Endothelial cell of umbilical vein (primary cell): ENCODE measurements around the gene PPFIA1. TPM values are rescaled to one million over a fixed set of nuclear protein-coding genes. Genes with fewer than 3 reads are reported as not detected.

ENCODE experiments used
- BruUV-seq: library from RNA; stranded (reverse); fragments of 400-500 nt; replicated peaks from 2 replicates; lab custom pipeline; 2021; lab: Mats Ljungman, UMichigan
- CTCF ChIA-PET: fragments of 300-600, 350-600 bp; sonication (Branson Sonifier 250); formaldehyde crosslinking; loops from one replicate; lab custom pipeline; 2021; ENCODE audit warnings: antibody characterized with exemption, inconsistent platforms; lab: Charles Lee
- POLR2A ChIA-PET: fragments of 300-600, 350-600 bp; sonication (Branson Sonifier 250); formaldehyde crosslinking; loops from one replicate; lab custom pipeline; 2021; ENCODE audit warnings: antibody characterized with exemption, inconsistent platforms; lab: Charles Lee
- DNase-seq: peaks from one replicate; pipeline ENCODE4 v3.0.0-alpha.2; 2011; ENCODE audit warnings: low read depth, low spot score
- FAIRE-seq: peaks from 2 replicates; lab custom pipeline; 2011; peaks lifted over from hg19 to GRCh38; lab: Jason Lieb, UNC
- H2AFZ ChIP-seq: 2 replicates; pipeline ENCODE4 v1.6.0; 2012; ENCODE audit warnings: low read depth, low read length, control low read depth, inconsistent platforms
- H3K27ac ChIP-seq: 2 replicates; pipeline ENCODE4 v1.5.1; 2011; ENCODE audit warnings: low read depth, mild to moderate bottlenecking, control low read depth, low read length, moderate library complexity; ENCODE audit not compliant: insufficient read depth
- H3K27me3 ChIP-seq, 2 experiments: 2 replicates each; pipeline versions ENCODE4 v1.6.0 to v1.6.1; 2011; ENCODE audit warnings: low read length in 2 of 2, mixed read lengths in 1 of 2; ENCODE audit not compliant: control insufficient read depth in 2 of 2, insufficient read depth in 2 of 2
- H3K36me3 ChIP-seq, 2 experiments: 2 replicates in 1 of 2; 3 replicates in 1 of 2; pipeline ENCODE4 v1.5.1; 2011; ENCODE audit warnings: low read length in 2 of 2, mild to moderate bottlenecking in 1 of 2, moderate library complexity in 1 of 2; ENCODE audit not compliant: control insufficient read depth in 2 of 2, insufficient read depth in 2 of 2; ENCODE audit errors: extremely low read depth in 1 of 2
- H3K4me1 ChIP-seq: 3 replicates; pipeline ENCODE4 v1.5.1; 2011; ENCODE audit warnings: mild to moderate bottlenecking, low read length; ENCODE audit not compliant: control insufficient read depth, insufficient read depth; ENCODE audit errors: extremely low read depth
- H3K4me2 ChIP-seq: 2 replicates; pipeline ENCODE4 v1.6.1; 2011; ENCODE audit warnings: low read length, control low read depth, mixed read lengths; ENCODE audit not compliant: insufficient read depth
- H3K4me3 ChIP-seq, 3 experiments: fragments of 200-600 bp in 1 of 3; sonication (generic), shearing (Covaris generic) in 1 of 3; replicated peaks in 1 of 3; 2 replicates each; pipeline ENCODE4 v1.5.1; 2011 to 2016; ENCODE audit warnings: control low read depth in 3 of 3, low read length in 3 of 3, mild to moderate bottlenecking in 2 of 3, inconsistent platforms in 1 of 3, low read depth in 1 of 3, moderate library complexity in 1 of 3; ENCODE audit not compliant: insufficient read depth in 1 of 3
- H3K79me2 ChIP-seq: 2 replicates; pipeline ENCODE4 v1.6.0; 2012; ENCODE audit warnings: low read length, inconsistent platforms; ENCODE audit not compliant: control insufficient read depth, insufficient read depth
- H3K9ac ChIP-seq: replicated peaks from 2 replicates; pipeline ENCODE3; 2011; ENCODE audit warnings: low read length, control low read depth; ENCODE audit not compliant: insufficient read depth; ENCODE audit errors: extremely low read depth
- H3K9me1 ChIP-seq: replicated peaks from 3 replicates; pipeline ENCODE4 v1.6.0; 2011; ENCODE audit warnings: mild to moderate bottlenecking, low read length; ENCODE audit not compliant: control insufficient read depth, insufficient read depth; ENCODE audit errors: extremely low read depth
- H3K9me3 ChIP-seq: replicated peaks from 2 replicates; pipeline ENCODE4 v1.5.1; 2012; ENCODE audit warnings: low read length, inconsistent platforms; ENCODE audit not compliant: control insufficient read depth, insufficient read depth
- H4K20me1 ChIP-seq: replicated peaks from 2 replicates; pipeline ENCODE3; 2011; ENCODE audit warnings: mild to moderate bottlenecking, low read length; ENCODE audit not compliant: control insufficient read depth, insufficient read depth; ENCODE audit errors: extremely low read depth
- EZH2 ChIP-seq: IDR thresholded peaks from 2 replicates; pipeline ENCODE4 v1.6.1; 2012; ENCODE audit warnings: borderline replicate concordance, low read depth, mild to moderate bottlenecking, moderate library complexity, low read length, inconsistent platforms; ENCODE audit not compliant: severe bottlenecking
- FOS ChIP-seq: IDR thresholded peaks from 2 replicates; pipeline ENCODE4 v1.6.1; 2011; ENCODE audit warnings: mild to moderate bottlenecking, low read length, moderate library complexity, borderline replicate concordance; ENCODE audit not compliant: insufficient read depth
- MYC ChIP-seq: IDR thresholded peaks from one replicate; pipeline ENCODE4 v1.6.1; 2011; ENCODE audit warnings: mild to moderate bottlenecking, low read depth, low read length
- POLR2A ChIP-seq: IDR thresholded peaks from 2 replicates; pipeline ENCODE4 v1.6.1; 2012; ENCODE audit warnings: low read depth, mild to moderate bottlenecking, control low read depth, low read length
- POLR2AphosphoS5 ChIP-seq: IDR thresholded peaks from 2 replicates; pipeline ENCODE4 v1.6.1; 2012; ENCODE audit warnings: low read depth, mild to moderate bottlenecking, control low read depth, low read length, moderate library complexity; ENCODE audit not compliant: insufficient read depth
- dilution Hi-C: fragments of 300-500 bp; cut with MboI; formaldehyde crosslinking; loops from one replicate; pipeline ENCODE4 v1.15.0; 2019; ENCODE audit warnings: low sequenced_read_pairs; ENCODE audit not compliant: extremely low pct_ligation_motif_present
- intact Hi-C: fragments of 100-400 bp; cut with micrococcal nuclease; formaldehyde crosslinking; loops from one replicate; pipeline ENCODE4 v1.10.0; 2022
- polyA plus RNA-seq, 4 experiments: library from polyadenylated mRNA; depleted of rRNA in 3 of 4; stranded (reverse) in 3 of 4; unstranded in 1 of 4; fragments of >200 nt; gene quantifications; 2 replicates each; pipeline versions ENCODE4 v1.2.1 to v1.2.3, GENCODE V29; 2011 to 2012; ENCODE audit warnings: missing spikeins in 1 of 4
- total RNA-seq: library from RNA; stranded (reverse); gene quantifications from 2 replicates; pipeline ENCODE4 v1.2.3, GENCODE V29; 2021
- TF ChIP-seq, protein P1 (sequence below): IDR thresholded peaks from 2 replicates; pipeline ENCODE4 v1.6.1; 2011; ENCODE audit not compliant: insufficient read depth, insufficient read length
- TF ChIP-seq, protein P2 (sequence below), 2 donors: IDR thresholded peaks; 1 replicate in 1 of 2; 2 replicates in 1 of 2; pipeline ENCODE4 v1.5.1; 2011; ENCODE audit warnings: low read length in 2 of 2, mild to moderate bottlenecking in 2 of 2, moderate library complexity in 2 of 2, control low read depth in 1 of 2, inconsistent platforms in 1 of 2, low read depth in 1 of 2; ENCODE audit not compliant: insufficient read depth in 1 of 2; ENCODE audit errors: extremely low read depth in 1 of 2

The PPFIA1 gene
- total and polyA plus RNA-seq, 2 donors (not counting 3 experiments of a cell fraction or from before 2014, with no cell fraction given): 44.3 to 60.9 TPM

DNA sequence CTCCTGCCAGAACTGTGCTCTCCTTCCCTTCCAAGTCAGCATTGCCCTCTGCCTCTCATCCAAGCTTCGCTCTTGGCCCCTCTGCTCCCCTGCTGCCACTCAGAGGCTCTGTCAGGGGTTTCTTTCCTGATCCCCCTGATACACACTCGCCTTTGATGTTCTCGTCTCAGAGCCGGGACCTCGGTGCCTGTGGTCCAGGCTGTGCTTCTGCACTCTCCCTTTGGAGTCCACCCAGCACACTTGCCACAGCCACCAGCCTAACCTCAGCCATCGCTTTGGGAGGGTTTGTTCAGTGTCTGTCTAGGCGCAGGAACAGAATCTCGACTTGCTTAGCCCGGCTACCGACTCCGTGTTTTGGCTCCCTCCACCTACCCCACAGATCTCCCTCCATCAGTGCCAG is 29.1 kb downstream of the PPFIA1 start:
- TF ChIP-seq, protein P1, sequence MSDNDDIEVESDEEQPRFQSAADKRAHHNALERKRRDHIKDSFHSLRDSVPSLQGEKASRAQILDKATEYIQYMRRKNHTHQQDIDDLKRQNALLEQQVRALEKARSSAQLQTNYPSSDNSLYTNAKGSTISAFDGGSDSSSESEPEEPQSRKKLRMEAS: no peak
- TF ChIP-seq MYC: no peak
- BruUV-seq: no TSS peak
- Histone ChIP-seq H3K9me3 (no peaks in the 10 kb centered on the region), H3K27ac (no peak overlapping the region), H3K27me3 (no peaks in the 10 kb centered on the region), H3K79me2 (peaks cover 25% of the 10 kb centered on the region), H3K4me2 (no peak overlapping the region), H3K9me1 (no peaks in the 10 kb centered on the region), H2AFZ (no peak overlapping the region), H3K4me3 (no peak overlapping the region), H4K20me1 (peaks cover 2% of the 10 kb centered on the region), H3K36me3 (peaks cover 2% of the 10 kb centered on the region in 2 experiments), H3K9ac (no peak overlapping the region), H3K4me1 (peaks cover 2% of the 10 kb centered on the region)
- intact Hi-C loops (no loop called here), dilution Hi-C loops (no loop called here)
- ChIA-PET CTCF (no interaction called here), POLR2A (no interaction called here)
- FAIRE-seq: no peak
- DNase-seq: no peak

DNA sequence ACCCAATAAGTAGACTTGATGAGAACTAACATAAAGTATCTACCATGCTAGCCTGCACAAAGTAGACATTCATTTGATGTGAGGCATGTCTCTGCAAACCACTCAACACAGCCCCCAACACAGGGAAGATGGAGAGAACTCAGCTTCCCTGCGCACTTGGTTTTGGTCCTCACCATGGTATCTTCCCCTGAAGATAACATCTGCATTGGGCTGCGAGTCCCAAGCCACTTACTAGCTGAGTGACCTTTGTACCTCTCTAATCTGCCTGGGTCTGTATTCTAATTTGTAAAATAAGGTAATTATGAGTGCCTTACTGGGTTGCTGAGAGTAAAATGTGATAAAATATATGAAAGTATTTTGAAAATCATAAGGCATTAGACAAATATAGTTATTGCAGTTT is 30.7 kb downstream of the PPFIA1 start:
- Histone ChIP-seq H3K79me2 (peaks cover 28% of the 10 kb centered on the region), H3K9me1 (no peaks in the 10 kb centered on the region), H3K4me3 (no peak overlapping the region), H3K27ac (no peak overlapping the region), H3K27me3 (no peaks in the 10 kb centered on the region), H3K4me2 (no peak overlapping the region), H3K9me3 (no peaks in the 10 kb centered on the region), H3K4me1 (peaks cover 6% of the 10 kb centered on the region), H2AFZ (no peak overlapping the region), H4K20me1 (peaks cover 2% of the 10 kb centered on the region), H3K9ac (no peak overlapping the region), H3K36me3 (peaks cover 2% of the 10 kb centered on the region in 2 experiments)
- FAIRE-seq (no peak), DNase-seq (no peak)
- POLR2A ChIA-PET: no interaction called here
- intact Hi-C loops: no loop called here
- no peak for TF ChIP-seq POLR2A
- TF ChIP-seq POLR2AphosphoS5: no peak
- TF ChIP-seq FOS: no peak
- TF ChIP-seq MYC: no peak
- TF ChIP-seq, protein P1: no peak
- TF ChIP-seq, protein P2, sequence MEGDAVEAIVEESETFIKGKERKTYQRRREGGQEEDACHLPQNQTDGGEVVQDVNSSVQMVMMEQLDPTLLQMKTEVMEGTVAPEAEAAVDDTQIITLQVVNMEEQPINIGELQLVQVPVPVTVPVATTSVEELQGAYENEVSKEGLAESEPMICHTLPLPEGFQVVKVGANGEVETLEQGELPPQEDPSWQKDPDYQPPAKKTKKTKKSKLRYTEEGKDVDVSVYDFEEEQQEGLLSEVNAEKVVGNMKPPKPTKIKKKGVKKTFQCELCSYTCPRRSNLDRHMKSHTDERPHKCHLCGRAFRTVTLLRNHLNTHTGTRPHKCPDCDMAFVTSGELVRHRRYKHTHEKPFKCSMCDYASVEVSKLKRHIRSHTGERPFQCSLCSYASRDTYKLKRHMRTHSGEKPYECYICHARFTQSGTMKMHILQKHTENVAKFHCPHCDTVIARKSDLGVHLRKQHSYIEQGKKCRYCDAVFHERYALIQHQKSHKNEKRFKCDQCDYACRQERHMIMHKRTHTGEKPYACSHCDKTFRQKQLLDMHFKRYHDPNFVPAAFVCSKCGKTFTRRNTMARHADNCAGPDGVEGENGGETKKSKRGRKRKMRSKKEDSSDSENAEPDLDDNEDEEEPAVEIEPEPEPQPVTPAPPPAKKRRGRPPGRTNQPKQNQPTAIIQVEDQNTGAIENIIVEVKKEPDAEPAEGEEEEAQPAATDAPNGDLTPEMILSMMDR (IDR thresholded peaks at IDR 0.05; ENCODE audit: extremely low read depth in 1 of 2, insufficient read depth in 1 of 2, low read depth in 1 of 2, low read length in 2 of 2): no peak
- no peak for TF ChIP-seq EZH2
- CTCF ChIA-PET: interaction anchor here (1.2 to 1.4 kb wide), 2 partner anchors 17 to 30 kb away, joined by 3 to 5 read pairs; no protein-coding TSS in a partner anchor
- dilution Hi-C loops: no loop called here
- no TSS peak for BruUV-seq
